ENCODE results near the gene DNAJC5G. TPM values are rescaled to one million over a fixed set of nuclear protein-coding genes. Genes with fewer than 3 reads are reported as not detected.

Gene DNAJC5G
- total and polyA plus RNA-seq, 2 of the 13 experiments (the other 11 are each of a cell fraction or from before 2014, with no cell fraction given), result 0.05 TPM; not detected in 1

GRCh38 chr2:27264253-27264752 lies 10.9 kb upstream of the DNAJC5G start (continued):
- TF ChIP-seq TCF12 (IDR thresholded peaks at IDR 0.05) (no peak), TCF12 (CRISPR knock-in tag; IDR thresholded peaks at IDR 0.05) (no peak), MXI1 (IDR thresholded peaks at IDR 0.05; ENCODE audit: borderline replicate concordance, low read depth, low read length) (no peak), AKNA (CRISPR knock-in tag; IDR thresholded peaks at IDR 0.05; ENCODE audit: borderline replicate concordance) (no peak), TRIM24 (CRISPR knock-in tag; IDR thresholded peaks at IDR 0.05) (no peak), HOXA5 (CRISPR knock-in tag; IDR thresholded peaks at IDR 0.05) (no peak), GABPA (IDR thresholded peaks at IDR 0.05; ENCODE audit: low read depth, low read length) (no peak), GABPA (CRISPR knock-in tag; IDR thresholded peaks at IDR 0.05; ENCODE audit: low read depth) (no peak), ZMYM2 (CRISPR knock-in tag; IDR thresholded peaks at IDR 0.05) (no peak), ZNF766 (CRISPR knock-in tag; IDR thresholded peaks at IDR 0.05; ENCODE audit: borderline replicate concordance) (no peak), ZNF782 (CRISPR knock-in tag; IDR thresholded peaks at IDR 0.05; ENCODE audit: borderline replicate concordance) (no peak), KDM5B (CRISPR knock-in tag; IDR thresholded peaks at IDR 0.05; ENCODE audit: borderline replicate concordance) (0 out of 2 replicates have a peak, but pooled peaks have one; percentile 5), ISL2 (CRISPR knock-in tag; IDR thresholded peaks at IDR 0.05) (no peak), TOPORS (CRISPR knock-in tag; IDR thresholded peaks at IDR 0.05) (no peak), HDAC1 (CRISPR knock-in tag; IDR thresholded peaks at IDR 0.05) (no peak), FOXO1 (CRISPR knock-in tag; IDR thresholded peaks at IDR 0.05) (no peak), ASH2L (IDR thresholded peaks at IDR 0.05; ENCODE audit: insufficient read length, low read depth, low read length) (no peak), SP5 (CRISPR knock-in tag; IDR thresholded peaks at IDR 0.05; ENCODE audit: borderline replicate concordance, low read depth) (no peak)
- TF ChIP-seq, protein P1, sequence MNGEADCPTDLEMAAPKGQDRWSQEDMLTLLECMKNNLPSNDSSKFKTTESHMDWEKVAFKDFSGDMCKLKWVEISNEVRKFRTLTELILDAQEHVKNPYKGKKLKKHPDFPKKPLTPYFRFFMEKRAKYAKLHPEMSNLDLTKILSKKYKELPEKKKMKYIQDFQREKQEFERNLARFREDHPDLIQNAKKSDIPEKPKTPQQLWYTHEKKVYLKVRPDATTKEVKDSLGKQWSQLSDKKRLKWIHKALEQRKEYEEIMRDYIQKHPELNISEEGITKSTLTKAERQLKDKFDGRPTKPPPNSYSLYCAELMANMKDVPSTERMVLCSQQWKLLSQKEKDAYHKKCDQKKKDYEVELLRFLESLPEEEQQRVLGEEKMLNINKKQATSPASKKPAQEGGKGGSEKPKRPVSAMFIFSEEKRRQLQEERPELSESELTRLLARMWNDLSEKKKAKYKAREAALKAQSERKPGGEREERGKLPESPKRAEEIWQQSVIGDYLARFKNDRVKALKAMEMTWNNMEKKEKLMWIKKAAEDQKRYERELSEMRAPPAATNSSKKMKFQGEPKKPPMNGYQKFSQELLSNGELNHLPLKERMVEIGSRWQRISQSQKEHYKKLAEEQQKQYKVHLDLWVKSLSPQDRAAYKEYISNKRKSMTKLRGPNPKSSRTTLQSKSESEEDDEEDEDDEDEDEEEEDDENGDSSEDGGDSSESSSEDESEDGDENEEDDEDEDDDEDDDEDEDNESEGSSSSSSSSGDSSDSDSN (CRISPR knock-in tag; IDR thresholded peaks at IDR 0.05), result peak; percentile 64; the same call in 1 of the 2 replicates
